HepG2 (cell line): ENCODE data around the gene APCDD1L. TPM values are rescaled to one million over a fixed set of nuclear protein-coding genes. Genes with fewer than 3 reads are reported as not detected.

Source experiments
- ATAC-seq: fragments of 200-7000 bp; cut with Tn5 transposase; 3 replicates; pipeline ENCODE4 v1.9.1; 2020; ENCODE audit warnings: mild to moderate bottlenecking, moderate library complexity
- BruUV-seq: library from RNA; stranded (reverse); fragments of 400-500 nt; replicated peaks from 2 replicates; lab custom pipeline; 2021; lab: Mats Ljungman, UMichigan
- CTCF ChIA-PET: fragments of 300-600 bp; formaldehyde crosslinking; extraction: SDS; loops from one replicate; lab custom pipeline; 2021; ENCODE audit warnings: low total read pairs, inconsistent platforms, low intra/inter-chr PET ratio; lab: Yijun Ruan, JAX
- POLR2A ChIA-PET: fragments of 350-600 bp; sonication (Branson Sonifier 250); formaldehyde crosslinking; loops from one replicate; lab custom pipeline; 2020; ENCODE audit warnings: antibody characterized with exemption, inconsistent platforms; lab: Yijun Ruan, JAX
- DNase-seq: peaks from one replicate; pipeline ENCODE4 v3.0.0-alpha.2; 2015; ENCODE audit warnings: low spot score
- FAIRE-seq: peaks from 3 replicates; lab custom pipeline; 2011; peaks lifted over from hg19 to GRCh38; lab: Jason Lieb, UNC
- H2AFZ ChIP-seq: one replicate; pipeline ENCODE4 v1.6.1; 2011; ENCODE audit warnings: low read length, inconsistent platforms
- H3K27ac ChIP-seq: fragments of 300-600 bp; 3 replicates; pipeline ENCODE4 v1.8.0; 2011; ENCODE audit warnings: mixed run types, mild to moderate bottlenecking, mixed read lengths, low read length, inconsistent platforms; ENCODE audit not compliant: insufficient read depth; ENCODE audit errors: extremely low read length
- H3K27me3 ChIP-seq, 2 experiments: fragments of 200-600 bp in 1 of 2; 2 replicates in 1 of 2; 3 replicates in 1 of 2; pipeline versions ENCODE4 v1.6.0 to v1.8.0; 2011; ENCODE audit warnings: low read length in 2 of 2, mild to moderate bottlenecking in 2 of 2, moderate library complexity in 2 of 2, inconsistent platforms in 1 of 2; ENCODE audit not compliant: insufficient read depth in 2 of 2, control insufficient read depth in 1 of 2
- H3K36me3 ChIP-seq, 2 experiments: fragments of 200-600 bp in 1 of 2; replicated peaks in 1 of 2; 2 replicates in 1 of 2; 3 replicates in 1 of 2; pipeline versions ENCODE4 v1.5.1 to v1.8.0; 2011; ENCODE audit warnings: low read length in 2 of 2, inconsistent platforms in 1 of 2; ENCODE audit not compliant: insufficient read depth in 2 of 2, control insufficient read depth in 1 of 2
- H3K4me1 ChIP-seq: 2 replicates; pipeline ENCODE4 v1.5.1; 2012; ENCODE audit warnings: low read length, inconsistent platforms; ENCODE audit not compliant: insufficient read depth
- H3K4me2 ChIP-seq: 2 replicates; pipeline ENCODE4 v1.6.0; 2011; ENCODE audit warnings: low read depth, low read length, inconsistent platforms
- H3K4me3 ChIP-seq, 3 experiments: fragments of 200-600 bp in 1 of 3; sonication (generic), shearing (Covaris generic) in 1 of 3; replicated peaks in 1 of 3; 2 replicates each; pipeline ENCODE4 v1.5.1; 2011 to 2016; ENCODE audit warnings: low read length in 3 of 3, inconsistent platforms in 2 of 3, low read depth in 2 of 3, mild to moderate bottlenecking in 2 of 3, control low read depth in 1 of 3, mixed read lengths in 1 of 3; ENCODE audit not compliant: insufficient read depth in 1 of 3
- H3K79me2 ChIP-seq: one replicate; pipeline ENCODE4 v1.6.1; 2011; ENCODE audit warnings: low read length, inconsistent platforms; ENCODE audit not compliant: insufficient read depth
- H3K9ac ChIP-seq: 2 replicates; pipeline ENCODE4 v1.6.0; 2011; ENCODE audit warnings: mild to moderate bottlenecking, low read depth, low read length, inconsistent platforms; ENCODE audit not compliant: insufficient read depth
- H3K9me3 ChIP-seq: 2 replicates; pipeline ENCODE4 v1.5.1; 2012; ENCODE audit warnings: mild to moderate bottlenecking, low read length
- H4K20me1 ChIP-seq: 2 replicates; pipeline ENCODE4 v1.6.0; 2011; ENCODE audit warnings: inconsistent platforms, mild to moderate bottlenecking, low read length, moderate library complexity; ENCODE audit not compliant: insufficient read depth
- MTF2 ChIP-seq: sonication (generic); formaldehyde crosslinking; IDR thresholded peaks from 2 replicates; pipeline ENCODE4 v1.5.0; 2020; ENCODE audit warnings: missing genetic modification reagents, borderline replicate concordance
- MYC ChIP-seq: sonication (generic); formaldehyde crosslinking; IDR thresholded peaks from 2 replicates; pipeline ENCODE4 v1.9.0; 2021; ENCODE audit warnings: missing genetic modification reagents, borderline replicate concordance
- POLR2G ChIP-seq: fragments of 200-400 bp; formaldehyde crosslinking; IDR thresholded peaks from 2 replicates; pipeline ENCODE4 v1.6.1; 2018; ENCODE audit warnings: mild to moderate bottlenecking, low read depth, low read length, moderate library complexity
- SNRNP70 ChIP-seq: fragments of 200-400 bp; formaldehyde crosslinking; IDR thresholded peaks from 2 replicates; pipeline ENCODE4 v1.6.1; 2017; ENCODE audit warnings: mild to moderate bottlenecking, low read depth, low read length, moderate library complexity
- TCF7L2 ChIP-seq: IDR thresholded peaks from 2 replicates; pipeline ENCODE4 v1.6.1; 2011; ENCODE audit warnings: mild to moderate bottlenecking, low read depth, low read length, moderate library complexity
- ZZZ3 ChIP-seq: sonication (generic); formaldehyde crosslinking; IDR thresholded peaks from 2 replicates; pipeline ENCODE4 v1.4.0; 2020; ENCODE audit warnings: missing genetic modification reagents, mild to moderate bottlenecking, borderline replicate concordance
- WGBS: methylation state at CpG from one replicate; pipeline ENCODE4 v1.1.6; 2017; ENCODE audit warnings: low lambda C conversion rate; 5-methylcytosine and 5-hydroxymethylcytosine counted together
- in situ Hi-C: cut with HindIII; loops from 2 replicates; pipeline ENCODE4 v1.10.0; 2017; ENCODE audit warnings: low pct_unique_long_range_greater_than_20kb; ENCODE audit not compliant: extremely low pct_ligation_motif_present
- intact Hi-C: fragments of 100-400 bp; cut with micrococcal nuclease; formaldehyde crosslinking; loops from one replicate; pipeline ENCODE4 v1.10.0; 2022; ENCODE audit not compliant: unreplicated experiment
- polyA plus RNA-seq, 8 experiments: library from polyadenylated mRNA; depleted of rRNA in 3 of 8; stranded (reverse) in 7 of 8; unstranded in 1 of 8; fragments of >200 nt; fragmentation: Illumina TruSeq in 4 of 8; extraction: Trizol in 4 of 8; gene quantifications; 2 replicates each; pipeline versions ENCODE4 v1.2.1 to v1.2.3, GENCODE V29; 2011 to 2016; ENCODE audit warnings: low read depth in 4 of 8, missing spikeins in 1 of 8, mixed read lengths in 1 of 8; ENCODE audit not compliant: insufficient read depth in 1 of 8
- total RNA-seq, 5 experiments: library from RNA; depleted of rRNA; stranded (reverse); fragments of >200 nt; fragmentation: Illumina TruSeq; extraction: Trizol; gene quantifications; 2 replicates each; pipeline ENCODE4 v1.2.3, GENCODE V29; 2016; ENCODE audit warnings: low read depth in 1 of 5
- TF ChIP-seq, protein P1 (sequence below): IDR thresholded peaks from 2 replicates; pipeline ENCODE4 v1.6.1; 2016; ENCODE audit warnings: low read depth, control low read depth
- TF ChIP-seq, protein P2 (sequence below): sonication (generic); formaldehyde crosslinking; IDR thresholded peaks from 2 replicates; pipeline ENCODE4 v1.4.0; 2020; ENCODE audit warnings: mild to moderate bottlenecking, missing genetic modification reagents

Gene APCDD1L
- total and polyA plus RNA-seq, 2 of the 13 experiments (the other 11 are each of a cell fraction or from before 2014, with no cell fraction given): not detected

DNA sequence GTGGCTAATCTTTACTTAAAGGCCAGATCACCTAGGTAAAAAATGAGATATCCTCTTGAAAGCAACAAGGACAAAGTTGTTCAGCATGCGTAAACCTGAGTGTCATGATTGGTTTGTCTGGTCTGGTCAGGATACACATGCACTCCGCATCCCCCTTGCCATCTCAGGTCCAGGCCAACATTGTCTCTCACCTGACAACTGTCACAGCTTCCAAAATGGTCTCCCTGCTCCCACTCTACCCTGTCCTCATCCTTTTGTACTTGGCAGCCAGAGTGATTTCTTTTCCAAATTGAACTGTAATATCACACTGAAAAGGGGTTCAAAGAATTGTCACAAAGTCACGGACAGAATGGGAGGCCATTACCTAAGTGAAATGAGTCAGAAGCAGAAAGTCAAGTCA lies 21.1 kb upstream of the APCDD1L start:
- in situ Hi-C loops: no loop called here
- no peak for FAIRE-seq
- WGBS: 32% methylated on average over 3 of the region's 3 CpGs

DNA sequence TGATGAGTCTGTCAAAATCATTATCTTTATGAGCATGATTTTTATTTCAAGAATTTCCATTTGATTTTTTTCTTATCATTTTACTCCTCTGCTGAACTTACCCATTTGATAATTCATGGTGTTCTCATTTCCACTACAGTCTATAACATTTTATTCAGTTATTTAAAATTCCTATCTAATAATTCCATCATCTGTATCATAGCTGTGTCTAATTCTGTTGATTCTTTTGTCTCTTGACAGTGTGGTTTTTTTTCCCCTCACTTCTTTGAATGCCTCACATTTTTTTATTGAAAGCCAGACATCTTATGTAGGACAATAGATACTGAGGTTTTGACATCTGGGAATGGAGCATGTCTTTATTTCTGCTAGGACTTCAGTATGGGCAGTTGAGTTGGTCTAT lies 16.5 kb upstream of the APCDD1L start:
- no peaks in the 10 kb centered on the region for H4K20me1 ChIP-seq
- H2AFZ ChIP-seq: no peak overlapping the region
- H3K79me2 ChIP-seq: no peaks in the 10 kb centered on the region
- DNase-seq: no peak
- no peak overlapping the region for H3K4me3 ChIP-seq
- H3K36me3 ChIP-seq: no peaks in the 10 kb centered on the region
- no peaks in the 10 kb centered on the region for H3K4me1 ChIP-seq
- in situ Hi-C loops: no loop called here
- no peak for TF ChIP-seq ZZZ3 (CRISPR knock-in tag)
- TF ChIP-seq POLR2G: no peak
- TF ChIP-seq TCF7L2: no peak
- TF ChIP-seq, protein P1, sequence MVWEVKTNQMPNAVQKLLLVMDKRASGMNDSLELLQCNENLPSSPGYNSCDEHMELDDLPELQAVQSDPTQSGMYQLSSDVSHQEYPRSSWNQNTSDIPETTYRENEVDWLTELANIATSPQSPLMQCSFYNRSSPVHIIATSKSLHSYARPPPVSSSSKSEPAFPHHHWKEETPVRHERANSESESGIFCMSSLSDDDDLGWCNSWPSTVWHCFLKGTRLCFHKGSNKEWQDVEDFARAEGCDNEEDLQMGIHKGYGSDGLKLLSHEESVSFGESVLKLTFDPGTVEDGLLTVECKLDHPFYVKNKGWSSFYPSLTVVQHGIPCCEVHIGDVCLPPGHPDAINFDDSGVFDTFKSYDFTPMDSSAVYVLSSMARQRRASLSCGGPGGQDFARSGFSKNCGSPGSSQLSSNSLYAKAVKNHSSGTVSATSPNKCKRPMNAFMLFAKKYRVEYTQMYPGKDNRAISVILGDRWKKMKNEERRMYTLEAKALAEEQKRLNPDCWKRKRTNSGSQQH (CRISPR knock-in tag): no peak
- TF ChIP-seq MTF2 (CRISPR knock-in tag): no peak
- no peak for TF ChIP-seq SNRNP70
- TF ChIP-seq, protein P2, sequence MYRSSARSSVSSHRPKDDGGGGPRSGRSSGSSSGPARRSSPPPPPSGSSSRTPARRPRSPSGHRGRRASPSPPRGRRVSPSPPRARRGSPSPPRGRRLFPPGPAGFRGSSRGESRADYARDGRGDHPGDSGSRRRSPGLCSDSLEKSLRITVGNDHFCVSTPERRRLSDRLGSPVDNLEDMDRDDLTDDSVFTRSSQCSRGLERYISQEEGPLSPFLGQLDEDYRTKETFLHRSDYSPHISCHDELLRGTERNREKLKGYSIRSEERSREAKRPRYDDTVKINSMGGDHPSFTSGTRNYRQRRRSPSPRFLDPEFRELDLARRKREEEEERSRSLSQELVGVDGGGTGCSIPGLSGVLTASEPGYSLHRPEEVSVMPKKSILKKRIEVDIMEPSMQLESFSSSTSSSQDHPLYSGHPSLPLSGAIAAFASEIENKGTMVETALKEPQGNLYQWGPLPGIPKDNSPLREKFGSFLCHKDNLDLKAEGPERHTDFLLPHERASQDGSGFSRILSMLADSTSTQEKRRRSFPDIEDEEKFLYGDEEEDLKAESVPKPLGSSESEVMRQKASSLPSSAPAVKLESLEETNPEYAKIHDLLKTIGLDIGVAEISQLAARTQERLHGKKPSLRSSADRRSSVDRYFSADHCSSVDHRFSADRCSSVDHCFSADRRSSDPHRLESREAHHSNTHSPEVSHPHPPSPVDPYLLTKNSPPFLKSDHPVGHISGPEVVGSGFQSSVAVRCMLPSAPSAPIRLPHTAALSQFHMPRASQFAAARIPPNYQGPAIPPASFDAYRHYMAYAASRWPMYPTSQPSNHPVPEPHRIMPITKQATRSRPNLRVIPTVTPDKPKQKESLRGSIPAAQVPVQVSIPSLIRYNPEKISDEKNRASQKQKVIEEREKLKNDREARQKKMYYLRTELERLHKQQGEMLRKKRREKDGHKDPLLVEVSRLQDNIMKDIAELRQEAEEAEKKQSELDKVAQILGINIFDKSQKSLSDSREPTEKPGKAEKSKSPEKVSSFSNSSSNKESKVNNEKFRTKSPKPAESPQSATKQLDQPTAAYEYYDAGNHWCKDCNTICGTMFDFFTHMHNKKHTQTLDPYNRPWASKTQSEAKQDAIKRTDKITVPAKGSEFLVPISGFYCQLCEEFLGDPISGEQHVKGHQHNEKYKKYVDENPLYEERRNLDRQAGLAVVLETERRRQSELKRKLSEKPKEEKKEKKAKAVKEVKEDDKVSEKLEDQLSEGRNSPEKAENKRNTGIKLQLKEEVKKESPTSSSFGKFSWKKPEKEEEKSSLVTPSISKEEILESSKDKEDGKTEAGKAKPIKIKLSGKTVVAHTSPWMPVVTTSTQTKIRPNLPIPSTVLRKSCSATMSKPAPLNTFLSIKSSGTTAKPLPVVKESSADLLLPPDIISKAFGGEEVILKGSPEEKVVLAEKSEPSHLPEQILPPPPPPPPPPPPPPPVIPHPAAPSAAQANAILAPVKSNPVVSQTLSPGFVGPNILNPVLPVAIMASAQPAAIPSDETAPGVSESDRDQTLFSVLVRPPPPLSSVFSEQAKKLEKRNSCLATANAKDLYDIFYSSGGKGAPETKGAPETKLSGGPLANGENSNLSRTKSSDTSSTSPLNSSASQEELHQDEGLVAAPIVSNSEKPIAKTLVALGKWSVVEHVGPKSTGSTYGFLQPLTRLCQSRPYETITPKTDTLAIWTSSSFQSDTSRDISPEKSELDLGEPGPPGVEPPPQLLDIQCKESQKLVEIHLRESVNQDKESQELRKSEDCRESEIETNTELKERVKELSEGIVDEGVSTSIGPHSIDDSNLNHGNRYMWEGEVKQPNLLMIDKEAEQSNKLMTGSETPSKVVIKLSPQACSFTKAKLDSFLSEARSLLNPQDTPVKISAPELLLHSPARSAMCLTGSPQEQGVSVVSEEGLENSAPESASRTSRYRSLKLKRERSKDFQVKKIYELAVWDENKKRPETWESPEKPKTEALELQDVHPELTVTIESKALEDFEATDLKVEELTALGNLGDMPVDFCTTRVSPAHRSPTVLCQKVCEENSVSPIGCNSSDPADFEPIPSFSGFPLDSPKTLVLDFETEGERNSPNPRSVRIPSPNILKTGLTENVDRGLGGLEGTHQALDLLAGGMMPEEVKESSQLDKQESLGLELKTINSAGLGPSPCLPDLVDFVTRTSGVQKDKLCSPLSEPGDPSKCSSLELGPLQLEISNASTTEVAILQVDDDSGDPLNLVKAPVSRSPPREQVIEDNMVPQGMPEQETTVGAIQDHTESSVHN (CRISPR knock-in tag): no peak
- TF ChIP-seq, all 625 proteins: peak for 0
- Histone ChIP-seq H3K9ac (no peak overlapping the region), H3K9me3 (peaks cover 19% of the 10 kb centered on the region), H3K27ac (no peak overlapping the region), H3K4me2 (no peak overlapping the region), H3K27me3 (no peaks in the 10 kb centered on the region)
- no TSS peak for BruUV-seq
- CTCF ChIA-PET: no interaction called here
- POLR2A ChIA-PET: no interaction called here
- no peak for ATAC-seq
- intact Hi-C loops: no loop called here
- no peak for FAIRE-seq

More for the DNA sequence above, 21.1 kb upstream of the APCDD1L start:
- ChIA-PET CTCF (no interaction called here), POLR2A (no interaction called here)
- Histone ChIP-seq H3K27me3 (peaks cover 0 to 9% of the 10 kb centered on the region in 2 experiments; a peak in 4 of 5 replicates), H2AFZ (no peak overlapping the region), H3K27ac (no peak overlapping the region), H3K79me2 (no peaks in the 10 kb centered on the region), H3K9ac (no peak overlapping the region), H3K4me3 (no peak overlapping the region), H4K20me1 (no peaks in the 10 kb centered on the region), H3K36me3 (no peaks in the 10 kb centered on the region), H3K4me2 (no peak overlapping the region), H3K4me1 (no peaks in the 10 kb centered on the region), H3K9me3 (peaks cover 16% of the 10 kb centered on the region; the same call in 1 of the 2 replicates)
- intact Hi-C loops: no loop called here
- no TSS peak for BruUV-seq
- no peak for TF ChIP-seq MYC (CRISPR knock-in tag)
- no peak for ATAC-seq
- DNase-seq: no peak
